SU-DHL-6 (cell line): Measurements from ENCODE around the gene PARP14.

Source experiments
- CTCF ChIP-seq: fragments of 200-600 bp; sonication (generic); IDR thresholded peaks from one replicate; pipeline ENCODE4 v1.5.1; 2017; ENCODE audit warnings: antibody characterized with exemption, mild to moderate bottlenecking, low read length, moderate library complexity; ENCODE audit not compliant: insufficient read depth, poor library complexity, severe bottlenecking
- EZH2phosphoT487 ChIP-seq: fragments of 200-600 bp; sonication (generic), shearing (Covaris generic); conservative IDR thresholded peaks from 2 replicates; pipeline ENCODE4 v1.6.1; 2018; ENCODE audit warnings: mild to moderate bottlenecking, antibody characterized with exemption, low read length, moderate library complexity, mixed read lengths

GRCh38 chr3:122674339-122674738, 6.3 kb upstream of the PARP14 start:
- TF ChIP-seq CTCF (no peak), EZH2phosphoT487 (no peak)
